Measurements from ENCODE around the gene CPSF6.
"Not testable (repeated sequence)": the region's sequence is repeated elsewhere in the genome, so short reads cannot be mapped to it uniquely, and the experiment has no call there.

The CPSF6 gene

GRCh38 chr12:69239352-69239921, at the start of gene CPSF6:
CPSF6 (plus strand) TSS chr12:69239569; CDS start chr12:69239647, 78 bp downstream.
- peak; percentile 36 for FAIRE-seq

GRCh38 chr12:69196302-69197288, 42.8 kb upstream of the CPSF6 start:
- FAIRE-seq, result no peak

GRCh38 chr12:69199976-69200375, 39.4 kb upstream of the CPSF6 start:
- not testable (repeated sequence) for FAIRE-seq

GRCh38 chr12:69204191-69204590, 35.2 kb upstream of the CPSF6 start:
- FAIRE-seq, result no peak

GRCh38 chr12:69210661-69211060, 28.7 kb upstream of the CPSF6 start:
- no peak for FAIRE-seq

GRCh38 chr12:69211160-69211559, 28.2 kb upstream of the CPSF6 start:
- no peak for FAIRE-seq

GRCh38 chr12:69214169-69214568, 25.2 kb upstream of the CPSF6 start:
- FAIRE-seq, result no peak

- no peak for FAIRE-seq
Measured at GRCh38 chr12:69225251-69225910, 14.0 kb upstream of the CPSF6 start.

GRCh38 chr12:69231479-69231878, 7.9 kb upstream of the CPSF6 start:
- no peak for FAIRE-seq

GRCh38 chr12:69238589-69239351, 599 bp upstream of the CPSF6 start:
- FAIRE-seq, result no peak

GRCh38 chr12:69239922-69240630, 707 bp downstream of the CPSF6 start:
- FAIRE-seq, result no peak

GRCh38 chr12:69240631-69240995, 1.2 kb downstream of the CPSF6 start:
- no peak for FAIRE-seq

GRCh38 chr12:69241438-69242092, 2.2 kb downstream of the CPSF6 start:
- FAIRE-seq, result no peak

GRCh38 chr12:69243099-69244084, 4.0 kb downstream of the CPSF6 start:
- FAIRE-seq, result no peak

- no peak for FAIRE-seq
Measured at GRCh38 chr12:69247268-69248018, 8.1 kb downstream of the CPSF6 start.

GRCh38 chr12:69252033-69252432, 12.7 kb downstream of the CPSF6 start:
- FAIRE-seq, result no peak

GRCh38 chr12:69254046-69254445, 14.7 kb downstream of the CPSF6 start:
- FAIRE-seq, result peak; percentile 84

- FAIRE-seq, result no peak
Measured at GRCh38 chr12:69254862-69255261, 15.5 kb downstream of the CPSF6 start.

- FAIRE-seq, result no peak
Measured at GRCh38 chr12:69258655-69259054, 19.3 kb downstream of the CPSF6 start.
